OCI-LY7 (cell line): ENCODE data around the gene DEFB125. TPM values are rescaled to one million over a fixed set of nuclear protein-coding genes. Genes with fewer than 3 reads are reported as not detected.
"Not testable (repeated sequence)": the region's sequence is repeated elsewhere in the genome, so short reads cannot be mapped to it uniquely, and the experiment has no call there.

ENCODE experiments used
- BruUV-seq: library from RNA; stranded (reverse); fragments of 400-500 nt; replicated peaks from 2 replicates; lab custom pipeline; 2021; lab: Mats Ljungman, UMichigan
- CTCF ChIA-PET: fragments of 300-600 bp; sonication (Branson Sonifier 250); formaldehyde crosslinking; loops from one replicate; lab custom pipeline; 2022; ENCODE audit warnings: antibody characterized with exemption; ENCODE audit not compliant: unreplicated experiment; lab: Charles Lee
- POLR2A ChIA-PET: fragments of 300-600 bp; sonication (Branson Sonifier 250); formaldehyde crosslinking; loops from one replicate; lab custom pipeline; 2022; ENCODE audit warnings: antibody characterized with exemption; lab: Charles Lee
- DNase-seq: peaks from one replicate; pipeline ENCODE4 v3.0.0-alpha.2; 2015; ENCODE audit warnings: low spot score
- H2AFZ ChIP-seq: fragments of 200-600 bp; sonication (generic), shearing (Covaris generic); 2 replicates; pipeline ENCODE4 v1.6.1; 2014; ENCODE audit warnings: mild to moderate bottlenecking, antibody characterized with exemption, low read length, moderate library complexity
- H3K27ac ChIP-seq: fragments of 200-600 bp; sonication (generic); 2 replicates; pipeline ENCODE4 v1.5.1; 2014; ENCODE audit warnings: mixed run types, low read depth, mild to moderate bottlenecking, moderate library complexity, low read length, inconsistent platforms; ENCODE audit not compliant: poor library complexity, severe bottlenecking
- H3K36me3 ChIP-seq: fragments of 200-600 bp; sonication (generic); 2 replicates; pipeline ENCODE4 v1.6.1; 2014; ENCODE audit warnings: mild to moderate bottlenecking, antibody characterized with exemption, low read length, moderate library complexity, mixed read lengths; ENCODE audit not compliant: insufficient read depth
- H3K4me1 ChIP-seq: fragments of 200-600 bp; sonication (generic); 2 replicates; pipeline ENCODE4 v1.5.1; 2014; ENCODE audit warnings: mild to moderate bottlenecking, low read length; ENCODE audit not compliant: insufficient read depth, poor library complexity, severe bottlenecking
- H3K4me2 ChIP-seq: fragments of 200-600 bp; sonication (generic); 2 replicates; pipeline ENCODE4 v1.6.1; 2014; ENCODE audit warnings: mild to moderate bottlenecking, low read length
- H3K4me3 ChIP-seq: fragments of 200-600 bp; sonication (generic); 2 replicates; pipeline ENCODE4 v1.5.1; 2014; ENCODE audit warnings: mild to moderate bottlenecking, low read depth, low read length; ENCODE audit not compliant: poor library complexity, severe bottlenecking
- H3K79me2 ChIP-seq: fragments of 200-600 bp; sonication (generic); 2 replicates; pipeline ENCODE4 v1.6.1; 2016; ENCODE audit warnings: low read depth, mild to moderate bottlenecking, low read length, moderate library complexity, mixed read lengths; ENCODE audit not compliant: insufficient read depth
- H3K9me2 ChIP-seq: fragments of 200-600 bp; sonication (generic); 2 replicates; pipeline ENCODE4 v1.6.1; 2016; ENCODE audit warnings: mild to moderate bottlenecking, low read length, mixed read lengths; ENCODE audit not compliant: insufficient read depth
- H3K9me3 ChIP-seq: fragments of 200-600 bp; sonication (generic); 2 replicates; pipeline ENCODE4 v1.6.1; 2014; ENCODE audit warnings: mild to moderate bottlenecking, mixed run types, low read length, mixed read lengths
- H4K20me1 ChIP-seq: fragments of 200-600 bp; sonication (generic); 2 replicates; pipeline ENCODE4 v1.6.1; 2014; ENCODE audit warnings: mild to moderate bottlenecking, antibody characterized with exemption, low read length, moderate library complexity, mixed read lengths; ENCODE audit not compliant: insufficient read depth
- EZH2phosphoT487 ChIP-seq: fragments of 200-600 bp; sonication (generic); IDR thresholded peaks from 2 replicates; pipeline ENCODE4 v1.6.1; 2018; ENCODE audit warnings: low read depth, borderline replicate concordance, mild to moderate bottlenecking, mixed run types, antibody characterized with exemption, low read length, moderate library complexity, mixed read lengths
- intact Hi-C: fragments of 100-400 bp; cut with micrococcal nuclease; formaldehyde crosslinking; loops from one replicate; pipeline ENCODE4 v1.10.0; 2022; ENCODE audit not compliant: unreplicated experiment
- total RNA-seq, 2 experiments: library from RNA; depleted of rRNA in 1 of 2; stranded (reverse); fragments of >200 nt in 1 of 2; shearing (Covaris generic) in 1 of 2; gene quantifications; 2 replicates each; pipeline ENCODE4 v1.2.3, GENCODE V29; 2014 to 2022
- TF ChIP-seq, protein P1 (sequence below): fragments of 200-600 bp; sonication (generic); conservative IDR thresholded peaks from 2 replicates; pipeline ENCODE4 v1.5.1; 2014; ENCODE audit warnings: mild to moderate bottlenecking, antibody characterized with exemption, low read length, moderate library complexity, mixed read lengths

DEFB125 gene
- total RNA-seq, 2 experiments from 2014 or later: not detected

DNA sequence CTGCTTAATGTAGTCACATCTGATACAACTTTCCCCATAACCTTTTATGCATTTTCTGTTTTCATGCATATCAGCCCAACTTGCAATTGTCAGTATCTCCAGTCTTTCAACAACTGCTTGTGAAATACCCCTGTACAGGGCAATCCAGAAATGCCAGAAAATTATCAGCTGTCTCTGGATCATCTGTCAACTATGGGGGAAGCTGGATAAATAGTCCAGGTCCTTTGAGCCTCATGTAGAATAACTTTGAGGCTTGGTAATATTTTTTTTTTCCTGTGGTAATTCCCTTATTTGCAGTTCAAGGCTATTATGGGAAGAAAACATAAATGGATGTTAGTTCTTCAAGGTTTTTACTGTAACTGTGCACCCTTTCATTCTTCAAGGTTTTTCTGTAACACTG, 6.2 kb downstream of the DEFB125 start:
- intact Hi-C loops: no loop called here
- H3K9me3 ChIP-seq: peaks cover 5% of the 10 kb centered on the region; the same call in 1 of the 2 replicates
- H3K4me1 ChIP-seq: no peaks in the 10 kb centered on the region
- no peaks in the 10 kb centered on the region for H4K20me1 ChIP-seq
- H3K79me2 ChIP-seq: no peaks in the 10 kb centered on the region
- H3K4me2 ChIP-seq: no peak overlapping the region
- CTCF ChIA-PET: no interaction called here
- H2AFZ ChIP-seq: no peak overlapping the region
- no peak overlapping the region for H3K27ac ChIP-seq
- no peaks in the 10 kb centered on the region for H3K36me3 ChIP-seq
- no peak for TF ChIP-seq EZH2phosphoT487
- TF ChIP-seq, protein P1, sequence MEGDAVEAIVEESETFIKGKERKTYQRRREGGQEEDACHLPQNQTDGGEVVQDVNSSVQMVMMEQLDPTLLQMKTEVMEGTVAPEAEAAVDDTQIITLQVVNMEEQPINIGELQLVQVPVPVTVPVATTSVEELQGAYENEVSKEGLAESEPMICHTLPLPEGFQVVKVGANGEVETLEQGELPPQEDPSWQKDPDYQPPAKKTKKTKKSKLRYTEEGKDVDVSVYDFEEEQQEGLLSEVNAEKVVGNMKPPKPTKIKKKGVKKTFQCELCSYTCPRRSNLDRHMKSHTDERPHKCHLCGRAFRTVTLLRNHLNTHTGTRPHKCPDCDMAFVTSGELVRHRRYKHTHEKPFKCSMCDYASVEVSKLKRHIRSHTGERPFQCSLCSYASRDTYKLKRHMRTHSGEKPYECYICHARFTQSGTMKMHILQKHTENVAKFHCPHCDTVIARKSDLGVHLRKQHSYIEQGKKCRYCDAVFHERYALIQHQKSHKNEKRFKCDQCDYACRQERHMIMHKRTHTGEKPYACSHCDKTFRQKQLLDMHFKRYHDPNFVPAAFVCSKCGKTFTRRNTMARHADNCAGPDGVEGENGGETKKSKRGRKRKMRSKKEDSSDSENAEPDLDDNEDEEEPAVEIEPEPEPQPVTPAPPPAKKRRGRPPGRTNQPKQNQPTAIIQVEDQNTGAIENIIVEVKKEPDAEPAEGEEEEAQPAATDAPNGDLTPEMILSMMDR: no peak
- POLR2A ChIA-PET: no interaction called here
- no peak overlapping the region for H3K4me3 ChIP-seq
- no peaks in the 10 kb centered on the region for H3K9me2 ChIP-seq
- DNase-seq: no peak
- no TSS peak for BruUV-seq

GRCh38 chr20:95215-95614, 7.7 kb downstream of the DEFB125 start:
- Histone ChIP-seq H2AFZ (no peak overlapping the region), H3K9me2 (no peaks in the 10 kb centered on the region), H3K4me2 (no peak overlapping the region), H3K27ac (no peak overlapping the region), H3K36me3 (no peaks in the 10 kb centered on the region), H3K4me3 (no peak overlapping the region), H3K79me2 (no peaks in the 10 kb centered on the region), H4K20me1 (no peaks in the 10 kb centered on the region), H3K4me1 (no peaks in the 10 kb centered on the region), H3K9me3 (peaks cover 5% of the 10 kb centered on the region; the same call in 1 of the 2 replicates)
- no peak for TF ChIP-seq EZH2phosphoT487
- TF ChIP-seq, protein P1: no peak
- ChIA-PET CTCF (no interaction called here), POLR2A (interaction anchor here (0.6 kb wide), 1 partner anchor 458 kb away, joined by 3 read pairs; no protein-coding TSS in a partner anchor)
- intact Hi-C loops: no loop called here
- no TSS peak for BruUV-seq
- no peak for DNase-seq

DNA sequence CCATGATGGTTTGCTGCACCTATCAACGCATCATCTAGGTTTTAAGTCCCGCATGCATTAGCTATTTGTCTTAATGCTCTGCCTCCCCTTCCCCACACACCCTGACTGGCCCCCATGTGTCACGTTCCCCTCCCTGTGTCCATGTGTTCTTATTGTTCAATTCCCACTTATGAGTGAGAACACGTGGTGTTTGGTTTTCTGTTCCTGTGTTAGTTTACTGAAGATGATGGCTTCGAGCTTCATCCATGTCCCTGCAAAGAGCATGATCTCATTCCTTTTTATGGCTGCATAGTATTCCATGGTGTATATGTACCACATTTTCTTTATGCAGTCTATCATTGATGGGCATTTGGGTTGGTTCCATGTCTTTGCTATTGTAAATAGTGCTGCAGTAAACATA, 10.2 kb downstream of the DEFB125 start:
- H2AFZ ChIP-seq, H3K79me2 ChIP-seq, BruUV-seq, H3K4me2 ChIP-seq, H3K4me1 ChIP-seq, DNase-seq, intact Hi-C loops, H3K9me2 ChIP-seq, POLR2A ChIA-PET, H3K36me3 ChIP-seq, CTCF ChIA-PET, H3K4me3 ChIP-seq, H4K20me1 ChIP-seq, H3K9me3 ChIP-seq, H3K27ac ChIP-seq: not testable (repeated sequence)
